HG02981 (cell line): Measurements from ENCODE around the gene TTYH2.

Experiments used
- ATAC-seq: cut with Tn5 transposase; IDR thresholded peaks from one replicate; pipeline ENCODE4 v1.9.1; 2021; ENCODE audit warnings: mild to moderate bottlenecking, moderate library complexity; ENCODE audit not compliant: unreplicated experiment

Gene TTYH2

GRCh38 chr17:74231928-74232907, 18.8 kb downstream of the TTYH2 start:
- no peak for ATAC-seq

- no peak for ATAC-seq
Observed at GRCh38 chr17:74233937-74234336, 20.6 kb downstream of the TTYH2 start.

- no peak for ATAC-seq
Observed at GRCh38 chr17:74234486-74234885, 21.1 kb downstream of the TTYH2 start.

GRCh38 chr17:74235040-74235581, 21.7 kb downstream of the TTYH2 start:
- ATAC-seq: no peak

GRCh38 chr17:74235911-74236371, 22.6 kb downstream of the TTYH2 start:
- ATAC-seq: no peak

- no peak for ATAC-seq
Observed at GRCh38 chr17:74237321-74237720, 23.9 kb downstream of the TTYH2 start.

- no peak for ATAC-seq
Observed at GRCh38 chr17:74239172-74239571, 25.8 kb downstream of the TTYH2 start.

GRCh38 chr17:74240618-74241205, 27.3 kb downstream of the TTYH2 start:
- ATAC-seq: no peak

GRCh38 chr17:74241431-74241830, 28.1 kb downstream of the TTYH2 start:
- ATAC-seq: no peak

GRCh38 chr17:74241847-74242246, 28.5 kb downstream of the TTYH2 start:
- ATAC-seq: no peak

- ATAC-seq: no peak
Observed at GRCh38 chr17:74243013-74243755, 29.8 kb downstream of the TTYH2 start.

GRCh38 chr17:74244128-74244527, 30.8 kb downstream of the TTYH2 start:
- ATAC-seq: no peak

GRCh38 chr17:74244548-74244947, 31.2 kb downstream of the TTYH2 start:
- ATAC-seq: no peak

- ATAC-seq: no peak
Observed at GRCh38 chr17:74245145-74245831, 31.9 kb downstream of the TTYH2 start.

- no peak for ATAC-seq
Observed at GRCh38 chr17:74245871-74246270, 32.5 kb downstream of the TTYH2 start.

GRCh38 chr17:74249590-74250270, 36.4 kb downstream of the TTYH2 start:
- ATAC-seq: no peak

- ATAC-seq: no peak
Observed at GRCh38 chr17:74250324-74250995, 37.1 kb downstream of the TTYH2 start.

GRCh38 chr17:74251051-74251450, 37.7 kb downstream of the TTYH2 start:
- ATAC-seq: no peak

GRCh38 chr17:74251569-74251968, 38.2 kb downstream of the TTYH2 start:
- no peak for ATAC-seq
